Chondrocyte (in vitro differentiated cells): ENCODE measurements around the gene SLC25A12. TPM values are rescaled to one million over a fixed set of nuclear protein-coding genes. Genes with fewer than 3 reads are reported as not detected.

Experiments used
- DNase-seq: peaks from one replicate; pipeline ENCODE4 v3.0.0; 2021; ENCODE audit warnings: mixed read lengths, low spot score
- H3K27ac Mint-ChIP-seq: one replicate; pipeline ENCODE4 v1.8.0; 2021; ENCODE audit warnings: mild to moderate bottlenecking, moderate library complexity, mixed read lengths; ENCODE audit not compliant: unreplicated experiment
- H3K27me3 Mint-ChIP-seq: 2 replicates; pipeline ENCODE4 v1.8.0; 2021; ENCODE audit warnings: low read depth, mixed read lengths
- H3K36me3 Mint-ChIP-seq: 2 replicates; pipeline ENCODE4 v1.8.0; 2021; ENCODE audit warnings: low read depth, mixed read lengths
- H3K4me1 Mint-ChIP-seq: 2 replicates; pipeline ENCODE4 v1.8.0; 2021; ENCODE audit warnings: low read depth, mild to moderate bottlenecking, mixed read lengths
- H3K4me3 Mint-ChIP-seq: one replicate; pipeline ENCODE4 v1.8.0; 2021; ENCODE audit warnings: mild to moderate bottlenecking, moderate library complexity, mixed read lengths; ENCODE audit not compliant: unreplicated experiment
- H3K9me3 Mint-ChIP-seq: 2 replicates; pipeline ENCODE4 v1.8.0; 2021; ENCODE audit warnings: low read depth, mixed read lengths
- CTCF ChIP-seq: fragments of 200-600 bp; sonication (generic); IDR thresholded peaks from 2 replicates; pipeline ENCODE4 v1.5.0; 2021; ENCODE audit warnings: antibody characterized with exemption, mild to moderate bottlenecking, moderate library complexity
- total RNA-seq: library from RNA; stranded (reverse); gene quantifications from 3 replicates; pipeline ENCODE4 v1.2.1, GENCODE V29; 2021

The SLC25A12 gene
- total RNA-seq, 1 donor from 2014 or later, result 19.0 TPM

- Mint-ChIP-seq H3K27me3 (no peaks in the 10 kb centered on the region), H3K27ac (no peak overlapping the region), H3K9me3 (peaks cover 2% of the 10 kb centered on the region), H3K4me1 (peaks cover 26% of the 10 kb centered on the region), H3K4me3 (no peak overlapping the region), H3K36me3 (peaks cover 40% of the 10 kb centered on the region)
- DNase-seq, result no peak
- no peak for TF ChIP-seq CTCF
Observed at GRCh38 chr2:171837736-171838135, 56.3 kb downstream of the SLC25A12 start.

- no peak for DNase-seq
- Mint-ChIP-seq H3K27me3 (no peaks in the 10 kb centered on the region), H3K4me1 (peaks cover 26% of the 10 kb centered on the region), H3K27ac (no peak overlapping the region), H3K9me3 (peaks cover 7% of the 10 kb centered on the region), H3K36me3 (peaks cover 45% of the 10 kb centered on the region), H3K4me3 (no peak overlapping the region)
- no peak for TF ChIP-seq CTCF
Observed at GRCh38 chr2:171836146-171836910, 57.7 kb downstream of the SLC25A12 start.

GRCh38 chr2:171835386-171835785, 58.7 kb downstream of the SLC25A12 start:
- H3K9me3 Mint-ChIP-seq, result peaks cover 10% of the 10 kb centered on the region
- peaks cover 45% of the 10 kb centered on the region for H3K36me3 Mint-ChIP-seq
- DNase-seq, result no peak
- H3K4me1 Mint-ChIP-seq, result peaks cover 26% of the 10 kb centered on the region
- H3K4me3 Mint-ChIP-seq, result no peak overlapping the region
- H3K27ac Mint-ChIP-seq, result no peak overlapping the region
- no peaks in the 10 kb centered on the region for H3K27me3 Mint-ChIP-seq
- no peak for TF ChIP-seq CTCF

- no peak for TF ChIP-seq CTCF
- Mint-ChIP-seq H3K4me3 (no peak overlapping the region), H3K36me3 (peaks cover 48% of the 10 kb centered on the region), H3K27ac (no peak overlapping the region), H3K4me1 (peaks cover 26% of the 10 kb centered on the region), H3K27me3 (no peaks in the 10 kb centered on the region), H3K9me3 (peaks cover 10% of the 10 kb centered on the region)
- DNase-seq, result no peak
Observed at GRCh38 chr2:171834286-171834685, 59.8 kb downstream of the SLC25A12 start.

- H3K27me3 Mint-ChIP-seq, result no peaks in the 10 kb centered on the region
Observed at GRCh38 chr2:171832489-171832888, 61.6 kb downstream of the SLC25A12 start.

More at GRCh38 chr2:171832489-171832888, 61.6 kb downstream of the SLC25A12 start:
- DNase-seq, result no peak
- Mint-ChIP-seq H3K27ac (no peak overlapping the region), H3K4me3 (no peak overlapping the region), H3K36me3 (peaks cover 52% of the 10 kb centered on the region), H3K9me3 (peaks cover 10% of the 10 kb centered on the region), H3K4me1 (peaks cover 22% of the 10 kb centered on the region)
- TF ChIP-seq CTCF, result no peak
